Lower leg skin (tissue), 4 donors: Measurements from ENCODE around the gene PRTN3. TPM values are rescaled to one million over a fixed set of nuclear protein-coding genes. Genes with fewer than 3 reads are reported as not detected.
"Not testable (repeated sequence)": the region's sequence is repeated elsewhere in the genome, so short reads cannot be mapped to it uniquely, and the experiment has no call there.

Experiments
- DNase-seq, 2 donors: peaks; one replicate each; pipeline ENCODE4 v3.0.0-alpha.2; 2019; ENCODE audit warnings: low spot score in 2 of 2
- H3K4me3 ChIP-seq: fragments of 200-600 bp; sonication (generic); 2 replicates; pipeline ENCODE4 v1.5.1; 2017; ENCODE audit warnings: mild to moderate bottlenecking, low read depth; ENCODE audit not compliant: poor library complexity, severe bottlenecking
- CTCF ChIP-seq, 3 donors: fragments of 450-650 bp; IDR thresholded peaks; one replicate each; pipeline ENCODE4 v1.5.1; 2016; ENCODE audit warnings: antibody characterized with exemption in 3 of 3, mild to moderate bottlenecking in 3 of 3, moderate library complexity in 2 of 3
- POLR2A ChIP-seq, 2 donors: fragments of 450-650 bp; IDR thresholded peaks; one replicate each; pipeline ENCODE4 v1.6.1; 2016 to 2017; ENCODE audit warnings: antibody characterized with exemption in 2 of 2, mild to moderate bottlenecking in 1 of 2, moderate library complexity in 1 of 2
- WGBS, 2 donors: methylation state at CpG; one replicate each; pipeline ENCODE4 v1.1.5; 2018; 5-methylcytosine and 5-hydroxymethylcytosine counted together
- intact Hi-C: fragments of 100-400 bp; cut with DNase I; formaldehyde crosslinking; loops from one replicate; pipeline ENCODE4 v1.15.0; 2023; ENCODE audit warnings: low total_unique reads
- total RNA-seq, 4 donors: library from RNA; depleted of rRNA; stranded (reverse); fragments of >200 nt; gene quantifications; one replicate each; pipeline ENCODE4 v1.1.0, GENCODE V29; 2016

The PRTN3 gene
- total RNA-seq, 4 donors from 2014 or later = 0.86 TPM; not detected in 3

GRCh38 chr19:876780-877314 is 36.0 kb downstream of the PRTN3 start:
- 60 to 70% methylated on average over 20 to 28 of the region's 29 CpGs for WGBS, 2 donors
- TF ChIP-seq POLR2A (IDR thresholded peaks at IDR 0.05) (no peak), CTCF (IDR thresholded peaks at IDR 0.05) (no peak)
- DNase-seq = no peak
- H3K4me3 ChIP-seq = no peak overlapping the region
- intact Hi-C loops = no loop called here

GRCh38 chr19:877992-878660 is 37.3 kb downstream of the PRTN3 start:
- whole genome bisulfite sequencing, 2 donors = 62 to 74% methylated on average over 6 to 10 of the region's 23 CpGs
- H3K4me3 ChIP-seq, DNase-seq, intact Hi-C loops: not testable (repeated sequence)

- H3K4me3 ChIP-seq, DNase-seq, intact Hi-C loops: not testable (repeated sequence)
- 79 to 85% methylated on average over 16 to 23 of the region's 24 CpGs for WGBS, 2 donors
Measured at GRCh38 chr19:878751-879561, 38.2 kb downstream of the PRTN3 start.

- H3K4me3 ChIP-seq = no peak overlapping the region
- DNase-seq = no peak
- TF ChIP-seq CTCF (IDR thresholded peaks at IDR 0.05) (no peak), POLR2A (IDR thresholded peaks at IDR 0.05) (no peak)
- 86% methylated on average over 32 to 35 of the region's 37 CpGs for WGBS, 2 donors
- intact Hi-C loops = no loop called here
Measured at GRCh38 chr19:879711-880438, 39.1 kb downstream of the PRTN3 start.

GRCh38 chr19:881385-882071 is 40.7 kb downstream of the PRTN3 start:
- TF ChIP-seq CTCF (IDR thresholded peaks at IDR 0.05) (no peak), POLR2A (IDR thresholded peaks at IDR 0.05) (no peak)
- intact Hi-C loops = no loop called here
- DNase-seq = no peak
- WGBS, 2 donors = 97 to 98% methylated on average over 29 to 34 of the region's 34 CpGs
- H3K4me3 ChIP-seq = no peak overlapping the region

- intact Hi-C loops = no loop called here
- 92 to 95% methylated on average over 30 of the region's 30 CpGs for WGBS, 2 donors
- H3K4me3 ChIP-seq = no peak overlapping the region
- no peak for DNase-seq
- TF ChIP-seq CTCF (IDR thresholded peaks at IDR 0.05) (no peak), POLR2A (IDR thresholded peaks at IDR 0.05) (no peak)
Measured at GRCh38 chr19:882871-883497, 42.2 kb downstream of the PRTN3 start.
